Mesodermal cell (in vitro differentiated cells): ENCODE measurements around the gene PLEKHH2.
"Not testable (repeated sequence)": the region's sequence is repeated elsewhere in the genome, so short reads cannot be mapped to it uniquely, and the experiment has no call there.

ENCODE experiments used
- H3K27ac ChIP-seq: 2 replicates; pipeline ENCODE4 v1.7.0; 2013; ENCODE audit warnings: mild to moderate bottlenecking, low read depth, low read length, moderate library complexity; ENCODE audit not compliant: severe bottlenecking
- H3K36me3 ChIP-seq: 2 replicates; pipeline ENCODE4 v1.7.1; 2013; ENCODE audit warnings: mild to moderate bottlenecking, low read length, moderate library complexity; ENCODE audit not compliant: control insufficient read depth, insufficient read depth
- H3K4me1 ChIP-seq: one replicate; pipeline ENCODE4 v1.7.1; 2013; ENCODE audit warnings: mild to moderate bottlenecking, low read length; ENCODE audit not compliant: insufficient read depth, control insufficient read depth, poor library complexity, severe bottlenecking
- H3K4me3 ChIP-seq: 2 replicates; pipeline ENCODE4 v1.7.0; 2013; ENCODE audit warnings: low read length, control low read depth, mild to moderate bottlenecking; ENCODE audit not compliant: insufficient read depth, poor library complexity, severe bottlenecking; ENCODE audit errors: extremely low read depth
- H3K9me3 ChIP-seq: 2 replicates; pipeline ENCODE4 v1.7.1; 2013; ENCODE audit warnings: mild to moderate bottlenecking, low read length, moderate library complexity; ENCODE audit not compliant: control insufficient read depth
- WGBS, 2 experiments: methylation state at CpG; one replicate each; pipeline ENCODE4 v1.1.5; 2013; ENCODE audit warnings: missing lambda C conversion rate in 2 of 2; ENCODE audit not compliant: insufficient coverage in 2 of 2; 5-methylcytosine and 5-hydroxymethylcytosine counted together

The PLEKHH2 gene

GRCh38 chr2:43692428-43692994 is 55.5 kb downstream of the PLEKHH2 start:
- Histone ChIP-seq H3K9me3 (no peaks in the 10 kb centered on the region), H3K27ac (no peak overlapping the region), H3K4me3 (no peak overlapping the region), H3K36me3 (no peaks in the 10 kb centered on the region), H3K4me1 (no peaks in the 10 kb centered on the region)
- 89 to 92% methylated on average over 2 to 4 of the region's 5 CpGs for WGBS, 2 experiments

DNA sequence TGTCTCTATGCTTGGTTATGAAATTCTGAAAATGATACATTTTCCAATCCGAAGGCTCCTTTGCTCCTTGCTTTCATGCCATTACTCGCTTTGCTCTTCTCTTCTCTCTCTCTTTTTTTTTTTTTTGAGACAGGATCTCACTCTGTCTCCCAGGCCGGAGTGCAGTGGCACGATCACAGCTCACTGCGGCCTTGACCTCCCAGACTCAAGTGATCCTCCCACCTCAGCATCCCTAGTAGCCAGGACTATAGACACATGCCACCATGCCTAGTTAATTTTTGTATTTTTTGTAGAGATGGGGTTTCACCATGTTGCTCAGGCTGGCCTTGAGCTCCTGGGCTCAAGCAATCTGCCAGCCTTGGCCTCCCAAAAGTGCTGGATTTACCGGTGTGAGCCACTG is 61.1 kb downstream of the PLEKHH2 start:
- H3K4me3 ChIP-seq, H3K36me3 ChIP-seq, H3K9me3 ChIP-seq, H3K27ac ChIP-seq, H3K4me1 ChIP-seq: not testable (repeated sequence)
- 100% methylated on average over 1 to 3 of the region's 6 CpGs for WGBS, 2 experiments

DNA sequence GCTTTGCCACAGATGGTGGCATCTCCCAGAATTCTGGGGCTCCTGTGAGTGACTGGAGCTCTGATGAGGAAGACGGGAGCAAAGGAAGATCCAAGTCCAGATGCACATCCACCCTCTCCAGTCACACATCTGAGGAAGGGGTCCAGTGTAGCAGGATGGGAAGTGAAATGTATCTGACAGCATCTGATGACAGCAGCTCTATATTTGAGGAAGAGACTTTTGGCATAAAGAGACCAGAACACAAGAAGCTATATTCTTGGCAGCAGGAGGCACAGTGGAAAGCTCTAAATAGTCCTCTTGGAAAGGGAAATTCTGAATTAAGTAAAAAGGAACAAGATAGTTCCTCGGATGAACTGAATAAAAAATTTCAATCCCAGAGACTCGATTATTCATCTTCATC is 62.7 kb downstream of the PLEKHH2 start:
- Histone ChIP-seq H3K4me1 (no peaks in the 10 kb centered on the region), H3K36me3 (no peaks in the 10 kb centered on the region), H3K9me3 (no peaks in the 10 kb centered on the region), H3K4me3 (no peak overlapping the region), H3K27ac (no peak overlapping the region)
- WGBS, 2 experiments = 100% methylated on average over 1 of the region's 3 CpGs; no CpG with 5 or more reads in 1 of the 2 experiments

DNA sequence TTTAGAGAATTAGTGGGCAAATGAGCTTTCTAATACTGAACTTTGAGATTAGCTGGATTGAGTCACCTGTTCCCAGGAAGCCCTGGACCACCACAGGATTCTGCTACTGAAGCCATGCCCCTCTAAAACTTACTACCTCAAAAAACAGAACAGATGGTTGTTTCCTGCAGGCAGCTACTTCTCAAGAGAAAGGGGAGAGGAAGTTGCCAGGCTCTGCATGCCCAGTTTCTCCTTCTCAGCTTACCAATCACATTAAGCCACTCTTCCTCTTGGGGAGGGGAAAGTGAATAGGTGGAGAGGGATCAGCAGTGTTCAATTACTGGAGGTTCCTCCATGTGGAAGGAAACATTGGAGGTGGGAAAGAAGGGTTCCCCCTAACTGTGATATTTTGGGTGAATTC is 64.1 kb downstream of the PLEKHH2 start:
- H3K36me3 ChIP-seq = no peaks in the 10 kb centered on the region
- no peaks in the 10 kb centered on the region for H3K4me1 ChIP-seq
- H3K27ac ChIP-seq = no peak overlapping the region
- no peaks in the 10 kb centered on the region for H3K9me3 ChIP-seq
- H3K4me3 ChIP-seq = no peak overlapping the region

DNA sequence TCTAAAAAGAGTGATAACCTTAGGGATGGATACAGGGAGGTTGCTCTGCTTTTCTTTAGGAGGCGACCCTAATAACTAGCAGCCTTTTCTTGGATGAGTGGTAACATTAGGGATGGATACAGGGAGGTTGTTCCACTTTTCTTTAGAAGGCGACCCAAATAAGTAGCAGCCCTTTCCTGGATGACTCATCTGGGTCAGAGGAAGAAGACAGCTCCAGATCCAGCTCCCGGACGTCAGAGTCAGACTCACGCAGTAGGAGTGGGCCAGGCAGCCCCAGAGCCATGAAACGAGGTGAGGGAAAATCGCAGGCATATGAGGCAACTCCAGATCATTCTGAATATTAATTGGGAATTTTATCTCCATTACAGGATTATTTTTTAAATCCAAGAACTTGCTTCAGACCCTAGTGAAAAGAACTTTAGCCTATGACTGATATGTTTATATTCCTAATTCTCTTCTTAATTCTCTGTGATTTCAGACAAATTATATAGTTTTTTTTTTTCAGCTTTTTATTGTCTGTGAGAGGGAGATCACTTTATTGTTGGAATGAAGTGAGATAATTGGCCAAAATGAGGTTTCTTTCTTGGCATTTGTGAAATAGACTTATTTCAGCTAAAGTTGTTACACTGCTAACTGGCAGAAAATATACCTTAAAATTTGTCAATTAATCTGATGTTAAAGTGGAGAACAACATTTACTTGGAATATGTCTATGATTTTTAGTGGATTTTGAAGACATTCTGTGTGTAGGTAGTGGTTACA is 70.4 kb downstream of the PLEKHH2 start:
- Histone ChIP-seq H3K27ac (no peak overlapping the region), H3K36me3 (no peaks in the 10 kb centered on the region), H3K9me3 (no peaks in the 10 kb centered on the region), H3K4me3 (no peak overlapping the region), H3K4me1 (peaks cover 3% of the 10 kb centered on the region)
- WGBS, 2 experiments = 78% methylated on average over 3 to 5 of the region's 7 CpGs

GRCh38 chr2:43708178-43708577 is 71.1 kb downstream of the PLEKHH2 start:
- Histone ChIP-seq H3K4me3 (no peak overlapping the region), H3K9me3 (no peaks in the 10 kb centered on the region), H3K36me3 (no peaks in the 10 kb centered on the region), H3K4me1 (peaks cover 3% of the 10 kb centered on the region), H3K27ac (no peak overlapping the region)
- WGBS, 2 experiments = 88 to 93% methylated on average over 5 to 6 of the region's 6 CpGs

DNA sequence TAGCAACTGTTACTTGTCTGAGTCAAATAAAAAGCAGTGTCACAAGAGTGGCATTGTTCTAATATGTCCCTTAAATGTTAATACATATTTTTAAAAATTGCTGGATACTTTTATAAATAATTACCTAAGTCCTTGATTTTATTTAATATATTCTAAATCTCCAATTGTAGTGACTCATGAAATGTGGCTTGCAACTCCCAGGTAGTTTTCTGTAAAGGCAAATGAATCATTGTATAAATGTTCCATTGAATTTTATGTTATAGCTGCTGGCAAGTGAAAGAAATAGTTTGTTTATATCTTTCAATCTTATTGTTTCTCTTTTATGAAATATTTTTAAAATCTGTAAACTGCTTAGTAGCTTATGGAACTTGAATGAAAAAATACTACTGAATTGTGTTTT is 71.8 kb downstream of the PLEKHH2 start:
- Histone ChIP-seq H3K4me1 (peaks cover 3% of the 10 kb centered on the region), H3K4me3 (no peak overlapping the region), H3K27ac (no peak overlapping the region), H3K36me3 (no peaks in the 10 kb centered on the region), H3K9me3 (no peaks in the 10 kb centered on the region)

- Histone ChIP-seq H3K36me3 (no peaks in the 10 kb centered on the region), H3K9me3 (no peaks in the 10 kb centered on the region), H3K27ac (no peak overlapping the region), H3K4me3 (no peak overlapping the region), H3K4me1 (peaks cover 3% of the 10 kb centered on the region)
Observed at GRCh38 chr2:43710866-43711265, 73.8 kb downstream of the PLEKHH2 start.

DNA sequence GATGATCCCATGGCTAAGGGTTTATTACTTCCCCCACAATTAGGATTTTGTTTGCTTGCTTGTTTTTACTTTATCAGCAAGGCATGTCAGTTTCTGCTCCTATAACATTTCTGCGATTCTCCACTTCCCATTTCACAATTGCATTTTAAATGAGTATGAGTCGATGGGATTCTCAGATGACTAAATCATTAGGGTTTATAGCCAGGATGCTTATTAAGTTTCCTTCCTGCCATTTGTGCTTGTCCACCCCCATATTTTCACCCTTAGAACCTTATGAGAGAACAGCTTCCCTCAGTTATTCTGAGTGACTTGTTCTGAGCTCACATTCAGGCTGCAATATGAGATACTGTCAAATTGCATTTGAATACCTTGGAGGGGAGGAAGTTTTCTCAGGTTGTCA is 77.1 kb downstream of the PLEKHH2 start:
- Histone ChIP-seq H3K9me3 (no peaks in the 10 kb centered on the region), H3K36me3 (no peaks in the 10 kb centered on the region), H3K27ac (no peak overlapping the region), H3K4me1 (no peaks in the 10 kb centered on the region), H3K4me3 (no peak overlapping the region)
- 100% methylated on average over 1 of the region's 2 CpGs; no CpG with 5 or more reads in 1 of the 2 experiments for WGBS, 2 experiments

DNA sequence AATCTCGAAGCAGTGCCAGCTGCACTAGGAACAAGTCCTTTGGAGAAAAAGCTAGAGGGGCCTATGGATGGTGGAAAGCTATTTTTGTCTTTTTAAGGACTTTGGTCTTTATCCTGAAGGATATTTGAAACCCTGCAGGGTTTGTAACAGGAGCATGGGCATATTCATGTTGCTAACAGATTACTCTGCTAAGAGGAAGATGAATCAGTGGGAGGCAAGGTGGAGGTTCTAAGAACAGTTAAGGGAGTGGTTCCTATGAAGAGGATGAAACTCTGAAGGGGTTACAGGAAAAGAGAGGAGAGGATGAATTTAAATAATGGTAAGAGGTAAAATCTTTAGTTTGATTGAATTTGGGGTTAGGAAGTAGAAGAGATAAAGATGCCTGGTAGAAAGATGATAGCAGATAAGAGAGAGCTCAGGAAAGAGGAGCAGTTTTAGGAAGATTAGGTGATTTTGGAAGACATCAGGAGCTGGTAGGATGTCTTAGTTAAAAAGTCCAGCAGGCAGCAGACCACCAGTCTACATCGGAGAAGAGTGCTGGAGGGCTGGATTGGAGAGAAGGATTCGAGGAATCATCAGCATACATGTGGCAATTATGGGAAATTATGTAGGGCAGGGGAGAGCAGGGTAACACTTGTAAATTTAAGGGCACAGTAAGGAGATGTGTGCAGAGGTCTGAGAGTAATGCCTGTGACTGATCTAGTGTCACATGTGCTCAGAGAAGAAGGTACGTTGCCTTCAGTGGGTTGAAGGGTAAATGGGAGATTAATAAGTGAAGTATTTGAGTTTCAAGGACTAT is 78.4 kb downstream of the PLEKHH2 start:
- 76 to 86% methylated on average over 4 of the region's 4 CpGs for WGBS, 2 experiments
- H3K9me3 ChIP-seq = no peaks in the 10 kb centered on the region
- no peaks in the 10 kb centered on the region for H3K36me3 ChIP-seq
- H3K4me1 ChIP-seq = no peaks in the 10 kb centered on the region
- H3K27ac ChIP-seq = no peak overlapping the region
- no peak overlapping the region for H3K4me3 ChIP-seq

GRCh38 chr2:43717322-43717721 is 80.3 kb downstream of the PLEKHH2 start:
- Histone ChIP-seq H3K36me3 (no peaks in the 10 kb centered on the region), H3K9me3 (no peaks in the 10 kb centered on the region), H3K27ac (no peak overlapping the region), H3K4me1 (no peaks in the 10 kb centered on the region), H3K4me3 (no peak overlapping the region)
